Neural crest cell (in vitro differentiated cells): ENCODE results near the gene ACER3. TPM values are rescaled to one million over a fixed set of nuclear protein-coding genes. Genes with fewer than 3 reads are reported as not detected.

Experiments used
- DNase-seq: peaks from one replicate; pipeline ENCODE4 v3.0.0; 2021; ENCODE audit warnings: low read depth, mixed read lengths, low spot score
- H3K27ac Mint-ChIP-seq: one replicate; pipeline ENCODE4 v1.8.0; 2021; ENCODE audit warnings: mild to moderate bottlenecking, mixed read lengths; ENCODE audit not compliant: unreplicated experiment
- H3K27me3 Mint-ChIP-seq: 2 replicates; pipeline ENCODE4 v1.8.0; 2021; ENCODE audit warnings: low read depth, mild to moderate bottlenecking, mixed read lengths
- H3K36me3 Mint-ChIP-seq: 2 replicates; pipeline ENCODE4 v1.8.0; 2021; ENCODE audit warnings: low read depth, mild to moderate bottlenecking, mixed read lengths
- H3K4me1 Mint-ChIP-seq: 2 replicates; pipeline ENCODE4 v1.8.0; 2021; ENCODE audit warnings: mixed read lengths
- H3K4me3 Mint-ChIP-seq: one replicate; pipeline ENCODE4 v1.8.0; 2021; ENCODE audit warnings: mild to moderate bottlenecking, mixed read lengths
- H3K9me3 Mint-ChIP-seq: 2 replicates; pipeline ENCODE4 v1.8.0; 2021; ENCODE audit warnings: mixed read lengths
- total RNA-seq: library from RNA; stranded (reverse); gene quantifications from 2 replicates; pipeline ENCODE4 v1.2.1, GENCODE V29; 2021
- TF ChIP-seq, protein P1 (sequence below): fragments of 200-600 bp; sonication (generic); conservative IDR thresholded peaks from 2 replicates; pipeline ENCODE4 v1.5.0; 2021; ENCODE audit warnings: antibody characterized with exemption, mild to moderate bottlenecking

Gene ACER3
- total RNA-seq, 1 donor from 2014 or later: 19.0 TPM

DNA sequence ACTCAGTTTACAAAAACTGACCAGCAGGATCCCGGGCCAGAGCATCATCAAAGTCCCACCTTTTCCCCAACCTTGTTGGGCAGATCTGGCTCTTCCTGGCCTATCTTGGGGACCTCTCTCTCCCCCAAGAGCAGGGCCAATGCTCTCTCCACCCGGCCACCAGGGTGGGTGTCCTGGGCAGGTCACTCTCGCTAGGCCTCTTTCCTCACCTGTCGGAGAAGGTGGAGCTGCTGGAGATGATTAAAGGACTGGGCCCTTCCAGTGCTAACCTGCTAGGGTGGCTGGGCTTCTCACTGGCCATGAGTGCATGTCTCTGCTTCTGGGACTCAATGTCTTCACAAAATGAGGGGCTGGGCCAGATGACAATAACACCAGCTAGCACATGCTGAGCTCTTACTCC is 203.1 kb downstream of the ACER3 start:
- H3K27me3 Mint-ChIP-seq: peaks cover 3% of the 10 kb centered on the region
- H3K4me1 Mint-ChIP-seq: peaks cover 21% of the 10 kb centered on the region
- H3K36me3 Mint-ChIP-seq: no peaks in the 10 kb centered on the region
- TF ChIP-seq, protein P1, sequence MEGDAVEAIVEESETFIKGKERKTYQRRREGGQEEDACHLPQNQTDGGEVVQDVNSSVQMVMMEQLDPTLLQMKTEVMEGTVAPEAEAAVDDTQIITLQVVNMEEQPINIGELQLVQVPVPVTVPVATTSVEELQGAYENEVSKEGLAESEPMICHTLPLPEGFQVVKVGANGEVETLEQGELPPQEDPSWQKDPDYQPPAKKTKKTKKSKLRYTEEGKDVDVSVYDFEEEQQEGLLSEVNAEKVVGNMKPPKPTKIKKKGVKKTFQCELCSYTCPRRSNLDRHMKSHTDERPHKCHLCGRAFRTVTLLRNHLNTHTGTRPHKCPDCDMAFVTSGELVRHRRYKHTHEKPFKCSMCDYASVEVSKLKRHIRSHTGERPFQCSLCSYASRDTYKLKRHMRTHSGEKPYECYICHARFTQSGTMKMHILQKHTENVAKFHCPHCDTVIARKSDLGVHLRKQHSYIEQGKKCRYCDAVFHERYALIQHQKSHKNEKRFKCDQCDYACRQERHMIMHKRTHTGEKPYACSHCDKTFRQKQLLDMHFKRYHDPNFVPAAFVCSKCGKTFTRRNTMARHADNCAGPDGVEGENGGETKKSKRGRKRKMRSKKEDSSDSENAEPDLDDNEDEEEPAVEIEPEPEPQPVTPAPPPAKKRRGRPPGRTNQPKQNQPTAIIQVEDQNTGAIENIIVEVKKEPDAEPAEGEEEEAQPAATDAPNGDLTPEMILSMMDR: no peak
- H3K4me3 Mint-ChIP-seq: peak overlapping the region; percentile 94
- no peak for DNase-seq
- no peak overlapping the region for H3K27ac Mint-ChIP-seq
- H3K9me3 Mint-ChIP-seq: peaks cover 2% of the 10 kb centered on the region

DNA sequence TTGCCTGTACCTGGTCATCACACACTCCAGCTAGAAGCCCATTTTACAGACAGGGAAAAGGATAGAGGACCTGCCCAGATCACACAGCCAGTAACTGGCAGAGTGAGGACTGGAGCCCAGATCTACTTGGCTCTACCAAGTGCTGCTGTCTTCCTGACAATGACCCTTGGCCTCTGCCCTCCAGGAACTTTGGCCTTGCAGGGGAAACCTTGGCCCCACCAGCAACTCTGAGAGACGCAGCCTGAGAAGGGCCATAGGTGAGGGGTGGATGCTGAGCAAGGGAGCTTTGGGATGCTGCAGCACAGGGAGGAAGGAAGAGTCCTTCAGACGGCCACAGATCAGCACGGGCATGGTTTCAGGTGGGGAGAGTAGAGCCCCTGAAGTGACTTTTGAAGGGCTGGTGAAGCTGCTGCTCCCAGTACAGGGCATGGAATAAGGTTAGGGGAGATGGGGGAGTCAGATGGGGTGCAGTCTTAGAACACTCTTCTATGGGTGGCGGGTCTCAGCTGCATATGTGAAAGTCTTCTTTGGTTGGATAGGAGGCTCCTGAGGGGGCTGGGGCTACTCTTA is 204.0 kb downstream of the ACER3 start:
- Mint-ChIP-seq H3K27ac (no peak overlapping the region), H3K27me3 (no peaks in the 10 kb centered on the region), H3K9me3 (peaks cover 2% of the 10 kb centered on the region), H3K4me1 (peaks cover 25% of the 10 kb centered on the region), H3K4me3 (peak overlapping the region; percentile 94), H3K36me3 (no peaks in the 10 kb centered on the region)
- TF ChIP-seq, protein P1: no peak
- DNase-seq: no peak

DNA sequence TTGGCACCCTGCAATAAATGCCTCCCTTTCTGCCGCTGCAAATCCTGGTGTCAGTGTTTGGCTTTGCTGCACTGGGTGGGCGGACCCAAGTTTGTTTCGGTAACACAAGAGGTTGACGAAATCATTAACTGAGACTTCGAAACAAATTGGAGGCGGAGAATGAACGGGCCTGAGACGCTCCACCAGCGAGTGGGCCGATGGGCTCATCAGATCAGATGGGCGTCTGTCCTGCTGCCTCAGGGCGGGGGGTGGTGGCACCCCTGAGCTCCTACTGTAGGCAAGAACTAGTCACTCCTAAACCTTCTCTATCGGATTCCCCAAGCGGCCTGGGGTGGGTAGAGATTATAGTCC is 205.1 kb downstream of the ACER3 start:
- Mint-ChIP-seq H3K27me3 (no peaks in the 10 kb centered on the region), H3K27ac (peak overlapping the region; percentile 62), H3K4me1 (peaks cover 29% of the 10 kb centered on the region), H3K4me3 (peak overlapping the region; percentile 94), H3K36me3 (no peaks in the 10 kb centered on the region), H3K9me3 (no peaks in the 10 kb centered on the region)
- TF ChIP-seq, protein P1: no peak
- no peak for DNase-seq

DNA sequence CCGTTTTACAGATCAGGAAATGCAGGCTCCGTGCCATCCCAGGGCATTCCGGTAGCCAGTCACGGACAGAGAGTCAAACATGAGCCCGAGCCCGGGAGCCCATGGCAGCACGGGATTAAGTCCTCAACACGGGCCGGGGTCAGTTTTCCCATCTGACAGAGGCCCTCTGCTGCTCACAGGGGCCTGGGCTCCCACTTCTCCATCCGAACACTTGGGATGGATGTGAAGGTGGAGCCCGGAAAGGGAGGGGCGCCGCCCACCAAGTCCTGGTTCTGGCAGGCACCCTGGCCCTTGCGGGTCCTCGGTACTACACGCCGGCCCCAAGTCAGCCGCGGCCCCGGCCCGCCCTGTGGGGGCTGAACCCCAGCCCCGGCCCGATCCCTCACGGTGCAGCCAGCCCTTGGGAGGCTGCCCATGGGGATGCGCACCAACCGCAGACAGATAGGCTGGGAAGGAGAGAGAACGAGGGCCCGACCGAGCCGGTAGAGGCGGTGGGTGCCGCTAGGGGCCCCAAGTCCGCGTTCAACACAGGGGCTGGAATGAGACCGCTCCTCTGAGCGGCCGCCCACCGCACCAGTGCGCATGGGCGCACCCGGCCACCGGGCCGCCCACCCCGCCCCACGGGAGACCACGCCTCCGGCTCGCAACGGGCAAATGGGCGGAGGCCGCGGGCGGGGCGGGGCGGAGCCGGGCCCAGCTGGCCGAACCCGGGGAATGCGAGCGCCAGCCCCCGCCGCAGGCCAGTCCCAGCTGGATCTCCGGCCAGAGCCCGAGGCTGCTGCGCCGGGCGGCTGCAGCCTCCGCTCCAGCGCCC is 205.7 kb downstream of the ACER3 start, which contains the start of gene CAPN5:
Gene CAPN5, plus strand, starts transcription at position 743 of the 814 bp plus-strand sequence. CDS start 17,916 bp downstream, outside the sequence.
- Mint-ChIP-seq H3K27me3 (no peaks in the 10 kb centered on the region), H3K9me3 (no peaks in the 10 kb centered on the region), H3K36me3 (no peaks in the 10 kb centered on the region), H3K27ac (peak within 1 kb of the TSS; percentile 93), H3K4me3 (peak within 1 kb of the TSS; percentile 94), H3K4me1 (peaks cover 29% of the 10 kb centered on the region)
- TF ChIP-seq, protein P1: peak; percentile 53
- peak; percentile 89 for DNase-seq

DNA sequence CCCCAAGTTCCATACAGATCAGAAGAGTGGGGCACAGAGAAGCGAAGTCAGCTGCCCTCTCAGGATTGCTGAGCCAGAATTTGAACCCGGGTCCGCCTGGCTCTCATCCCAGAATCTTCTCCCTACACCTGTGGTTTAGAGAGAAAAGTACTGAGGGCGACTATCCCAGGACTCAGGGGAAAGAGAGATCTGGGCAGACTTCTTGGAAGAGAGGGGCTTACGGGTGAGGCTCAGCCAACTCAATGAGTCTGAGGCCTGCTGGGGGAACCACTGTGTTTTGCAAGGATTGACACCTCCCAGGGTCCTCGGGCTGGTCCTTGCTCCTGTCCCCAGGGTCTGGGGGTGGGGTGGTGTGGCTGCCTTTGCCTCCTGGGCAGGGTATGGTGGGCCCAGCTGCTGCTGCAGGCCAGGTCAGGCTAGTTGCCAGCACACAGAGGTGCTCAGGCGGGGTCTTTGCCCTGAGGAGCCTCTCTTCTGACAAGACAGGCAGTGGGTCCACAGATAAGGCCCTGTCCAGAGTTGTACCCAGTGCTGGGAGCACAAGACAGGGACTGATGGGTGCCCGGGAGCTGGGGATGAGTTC is 207.2 kb downstream of the ACER3 start:
- Mint-ChIP-seq H3K9me3 (no peaks in the 10 kb centered on the region), H3K27me3 (no peaks in the 10 kb centered on the region), H3K4me1 (peaks cover 39% of the 10 kb centered on the region), H3K36me3 (no peaks in the 10 kb centered on the region), H3K27ac (peak overlapping the region; percentile 93), H3K4me3 (peak overlapping the region; percentile 90)
- no peak for DNase-seq
- TF ChIP-seq, protein P1: no peak
